Head of caudate nucleus (tissue), 42 donors: ENCODE data around the gene ATRNL1.
"Not testable (repeated sequence)": the region's sequence is repeated elsewhere in the genome, so short reads cannot be mapped to it uniquely, and the experiment has no call there.

Experiments used
- DNase-seq, 42 donors: peaks; one replicate each; pipeline versions ENCODE4 v3.0.0 to v3.0.0-alpha.2; 2020 to 2021; ENCODE audit warnings: mixed read lengths in 7 of 42
- intact Hi-C: fragments of 100-400 bp; cut with DNase I; formaldehyde crosslinking; loops from one replicate; pipeline ENCODE4 v1.15.0; 2022

Gene ATRNL1

DNA sequence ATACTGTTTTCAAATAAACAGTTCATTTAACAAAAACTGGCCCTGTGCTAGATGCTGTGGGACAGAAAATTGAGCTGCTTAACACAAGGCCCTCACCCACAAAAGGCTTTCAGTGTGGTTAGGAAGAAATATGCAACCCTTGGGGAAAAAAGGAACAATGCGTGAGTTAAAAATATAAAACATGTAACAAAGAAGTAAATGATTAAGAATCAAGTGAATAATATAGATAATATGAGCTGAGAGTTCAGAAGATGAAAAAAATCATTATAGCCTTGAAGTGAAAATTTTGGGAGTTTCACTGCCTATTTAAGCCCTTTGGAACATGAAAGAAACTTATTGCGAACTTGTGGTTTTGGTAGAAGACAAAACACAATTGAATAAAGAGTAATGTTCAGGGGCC lies 684.5 kb downstream of the ATRNL1 start:
- no peak for DNase-seq
- intact Hi-C loops = no loop called here

DNA sequence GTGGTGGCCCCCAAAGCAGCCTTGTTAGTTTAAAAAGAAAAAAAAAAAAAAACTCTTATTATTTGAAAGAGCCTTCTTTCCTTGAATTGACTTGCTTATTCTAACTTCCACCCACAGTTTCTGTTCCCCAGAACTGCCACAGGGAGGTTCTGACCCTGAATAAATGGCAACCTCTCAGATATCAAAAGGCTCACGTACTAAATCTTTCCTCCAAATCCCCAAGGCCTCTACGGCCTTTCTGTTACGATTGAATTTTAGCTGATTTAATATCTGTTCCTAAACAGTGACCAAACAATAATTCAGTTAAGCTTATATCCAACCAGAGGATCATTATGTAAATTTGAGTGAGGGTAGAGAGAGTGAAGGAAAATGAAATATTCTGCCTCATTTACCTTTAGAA lies 697.1 kb downstream of the ATRNL1 start:
- intact Hi-C loops = loop anchor here (10.0 kb wide), 1 partner anchor 505 kb away; no protein-coding TSS in a partner anchor
- DNase-seq = no peak

GRCh38 chr10:115795964-115796363 lies 702.8 kb downstream of the ATRNL1 start:
- intact Hi-C loops = loop anchor here (10.0 kb wide), 1 partner anchor 499 kb away; no protein-coding TSS in a partner anchor
- DNase-seq = no peak

DNA sequence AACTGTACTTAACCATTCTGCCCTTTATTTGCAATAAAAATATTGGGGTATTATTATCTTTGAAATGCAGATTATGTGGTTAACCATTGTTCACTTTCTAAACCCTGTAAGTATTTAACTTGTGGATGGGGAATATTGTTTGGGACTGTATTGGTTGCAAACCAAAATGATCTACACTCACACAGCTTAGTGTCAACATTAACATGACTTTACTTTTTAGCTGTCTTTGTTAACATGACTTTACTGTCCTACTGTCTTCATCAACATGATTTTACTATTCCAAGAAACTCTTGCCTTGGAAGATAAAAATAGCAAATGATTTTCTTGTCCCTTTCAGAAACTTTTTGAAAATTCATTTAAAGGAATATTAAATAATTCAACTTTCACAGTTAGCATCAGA lies 708.3 kb downstream of the ATRNL1 start:
- no peak for DNase-seq

DNA sequence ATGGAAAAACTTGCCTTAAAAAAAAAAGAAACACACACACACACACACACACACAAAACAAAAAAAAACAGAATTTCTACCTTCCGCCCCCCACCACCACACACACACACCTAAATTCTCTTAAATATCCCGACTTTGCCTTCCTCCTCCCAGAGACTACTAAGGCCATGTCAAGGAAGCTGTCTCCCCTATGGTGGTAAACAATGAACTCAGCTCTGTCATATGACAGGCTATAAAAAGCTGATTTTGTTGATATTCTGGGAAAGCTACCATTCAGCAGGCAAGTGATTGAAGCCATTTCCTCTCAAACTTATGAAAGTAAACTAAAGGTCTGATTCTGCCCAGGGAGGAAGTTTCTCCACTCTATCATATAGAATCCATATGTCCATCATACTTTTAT lies 708.8 kb downstream of the ATRNL1 start:
- intact Hi-C loops = no loop called here
- no peak for DNase-seq

More for the DNA sequence above, 708.3 kb downstream of the ATRNL1 start:
- intact Hi-C loops = no loop called here

GRCh38 chr10:115802911-115803310 lies 709.7 kb downstream of the ATRNL1 start:
- no peak for DNase-seq
- intact Hi-C loops = no loop called here

DNA sequence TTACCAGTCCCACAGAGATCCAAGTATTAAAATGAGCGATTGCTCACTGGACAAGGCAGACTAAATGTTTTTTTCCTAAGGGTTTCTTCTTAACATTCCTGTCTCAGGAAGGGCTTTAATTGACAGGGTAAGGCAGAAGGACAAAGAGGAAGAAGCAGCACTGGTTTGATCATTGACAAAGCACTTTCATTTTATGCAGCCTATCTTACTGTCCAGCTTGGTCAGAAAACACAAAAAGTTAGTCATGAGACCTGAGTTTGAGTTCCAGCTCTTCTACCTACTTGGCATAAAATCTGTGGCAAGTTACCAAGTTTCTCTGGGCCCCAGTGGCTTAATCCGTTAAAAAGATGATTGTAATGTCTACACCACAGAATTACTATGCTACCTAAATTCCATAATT lies 721.4 kb downstream of the ATRNL1 start:
- no peak for DNase-seq
- intact Hi-C loops = no loop called here

DNA sequence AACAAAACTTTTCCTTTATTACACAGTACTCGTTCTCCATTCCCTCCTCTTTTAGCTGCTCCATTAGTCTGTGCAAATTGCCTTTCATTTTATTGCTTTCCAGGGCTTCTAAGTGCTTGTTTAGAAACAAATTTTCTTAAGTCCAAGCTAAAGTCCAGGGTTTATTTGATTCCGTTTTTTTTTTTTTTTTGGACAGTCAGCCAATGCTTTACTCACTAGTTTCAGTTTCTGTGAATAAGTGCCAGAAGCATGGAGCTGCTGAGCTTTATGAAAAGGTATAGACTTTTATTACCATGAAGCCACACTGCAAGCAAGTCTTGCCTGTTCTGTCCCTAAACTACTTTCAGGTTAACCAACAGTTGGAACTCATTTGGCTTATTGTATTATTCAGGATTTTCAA lies 724.8 kb downstream of the ATRNL1 start:
- intact Hi-C loops = no loop called here
- DNase-seq = no peak

- intact Hi-C loops = no loop called here
- no peak for DNase-seq
These were observed 733.2 kb downstream of the ATRNL1 start for GRCh38 chr10:115826396-115826795.

- no peak for DNase-seq
- intact Hi-C loops = no loop called here
These were observed 734.3 kb downstream of the ATRNL1 start for GRCh38 chr10:115827231-115828009.

DNA sequence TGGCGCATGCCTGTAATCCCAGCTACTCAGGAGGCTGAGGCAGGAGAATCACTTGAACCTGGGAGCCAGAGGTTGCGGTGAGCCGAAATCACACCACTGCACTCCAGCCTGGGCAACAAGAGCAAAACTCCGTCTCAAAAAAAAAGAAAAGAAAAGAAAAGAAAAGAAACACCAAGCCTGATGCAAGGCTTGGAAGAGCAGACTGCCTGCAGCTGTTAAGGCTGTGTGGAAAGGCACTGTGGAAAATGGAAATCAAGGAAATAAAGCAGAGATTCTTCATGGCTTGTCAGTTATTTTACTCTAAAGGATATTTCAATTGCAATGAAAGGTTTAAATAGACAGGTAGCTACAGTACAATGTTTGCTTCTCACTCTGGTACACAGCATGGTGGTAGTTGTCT lies 735.0 kb downstream of the ATRNL1 start:
- intact Hi-C loops, DNase-seq: not testable (repeated sequence)

- DNase-seq = no peak
- intact Hi-C loops = no loop called here
These were observed 736.5 kb downstream of the ATRNL1 start for GRCh38 chr10:115829521-115830205.

DNA sequence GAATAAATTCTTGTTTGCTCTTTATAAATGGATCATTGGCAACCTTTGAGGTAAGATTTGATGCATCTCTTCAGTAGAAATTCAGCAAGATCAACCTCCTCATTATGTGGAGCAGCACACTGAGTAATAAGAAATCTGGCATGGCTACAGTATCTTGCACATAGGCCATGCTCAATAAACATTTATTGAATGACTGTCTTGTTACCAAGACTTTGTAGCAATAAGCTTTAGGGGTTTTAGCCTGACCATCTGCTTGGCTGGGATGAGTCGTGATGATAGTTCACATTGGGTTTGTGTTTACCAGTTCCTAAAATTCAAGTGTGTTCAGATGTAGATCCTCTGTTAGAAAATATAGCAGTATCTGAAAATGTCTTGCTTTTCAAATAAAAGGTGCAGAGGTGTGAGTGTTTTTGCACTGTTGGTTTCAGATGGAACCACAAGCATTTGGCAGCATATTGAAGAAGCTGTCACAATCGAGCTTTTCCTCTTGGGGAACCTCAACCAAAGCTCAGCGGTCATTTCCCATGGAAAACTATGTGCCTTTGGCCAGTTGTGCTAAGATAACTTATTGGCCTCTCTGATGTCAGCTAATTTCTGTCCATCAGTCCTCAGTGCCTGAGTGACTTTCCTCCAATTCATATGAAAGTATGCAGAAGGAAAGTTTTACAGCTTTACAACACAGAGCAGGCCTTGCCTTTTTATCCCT lies 737.3 kb downstream of the ATRNL1 start:
- intact Hi-C loops = no loop called here
- no peak for DNase-seq

DNA sequence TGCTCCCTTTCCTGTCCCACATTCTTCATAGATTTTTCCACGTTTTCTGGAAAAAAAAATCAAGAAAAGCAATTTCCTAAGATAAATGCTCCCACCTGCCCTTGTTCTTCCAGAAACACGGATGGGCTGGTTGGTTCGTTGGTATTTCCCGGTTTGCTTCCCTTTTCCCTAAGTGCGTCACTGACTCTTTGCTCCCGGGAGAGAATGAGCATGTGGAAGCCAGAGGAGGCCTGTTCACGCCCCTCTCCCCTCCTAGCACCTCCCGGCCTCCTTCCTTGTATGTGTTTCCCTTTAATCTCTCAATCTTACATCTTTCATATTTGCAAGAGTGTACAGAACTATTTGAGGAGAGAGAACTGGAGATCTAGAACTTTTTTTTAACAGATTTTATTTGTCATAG lies 737.9 kb downstream of the ATRNL1 start:
- DNase-seq = no peak
- intact Hi-C loops = no loop called here

DNA sequence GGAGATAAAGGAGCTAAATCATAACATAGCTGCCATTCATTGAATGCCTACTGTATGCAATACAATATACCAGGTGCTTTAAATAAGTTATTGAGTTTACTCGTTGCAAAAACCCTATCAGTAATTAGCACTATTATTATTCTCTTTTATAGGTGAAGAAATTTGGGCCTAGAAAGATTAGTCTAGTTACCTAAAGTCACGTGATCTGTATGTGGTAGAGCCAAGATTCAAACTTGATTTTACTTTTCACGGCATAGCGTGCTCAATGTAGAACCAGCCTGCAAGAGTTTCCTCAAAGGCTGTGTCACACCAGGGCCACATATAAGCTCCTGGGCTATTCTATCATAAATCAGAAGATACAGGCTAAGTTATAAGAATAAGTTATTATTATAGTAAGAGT lies 740.0 kb downstream of the ATRNL1 start:
- intact Hi-C loops = no loop called here
- DNase-seq = no peak

DNA sequence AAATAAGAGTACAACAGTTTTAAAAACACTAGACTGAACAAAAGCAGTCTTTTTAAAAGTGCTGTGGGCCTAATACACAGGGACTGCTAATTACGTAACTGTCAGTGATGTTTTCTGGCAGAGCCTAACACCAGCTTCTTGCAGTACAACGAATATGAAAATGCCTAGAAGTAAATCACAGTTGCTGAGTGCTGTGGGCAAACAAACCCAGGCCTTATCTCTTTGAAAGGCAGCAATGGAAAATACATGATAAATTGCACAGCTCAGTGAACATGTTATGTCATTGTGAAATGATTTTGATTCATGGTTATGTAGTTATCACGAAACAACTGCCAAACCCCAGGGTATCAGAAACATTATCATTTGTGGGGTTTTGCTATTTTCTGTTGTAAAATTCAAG lies 751.4 kb downstream of the ATRNL1 start:
- DNase-seq = peak in 1 of 42 donors; percentile 13
- intact Hi-C loops = no loop called here

DNA sequence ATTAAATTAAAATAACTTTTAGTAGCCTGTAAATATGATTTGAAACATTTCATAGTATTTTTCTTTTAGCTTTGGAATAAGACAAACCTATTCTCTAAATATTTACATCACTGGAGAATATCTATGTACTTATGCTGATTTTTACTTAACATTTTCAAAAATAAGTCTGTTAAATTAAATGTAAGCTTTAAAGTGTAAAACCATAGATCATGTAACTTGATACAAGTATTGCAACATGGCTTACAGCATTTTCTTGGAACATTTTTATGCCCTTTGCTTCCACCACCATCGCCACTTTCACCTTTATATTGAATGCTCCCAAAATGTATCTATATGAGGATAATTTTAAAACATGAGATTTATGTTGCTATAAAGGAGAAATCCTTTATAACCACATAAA lies 752.8 kb downstream of the ATRNL1 start:
- intact Hi-C loops = no loop called here
- DNase-seq = no peak

DNA sequence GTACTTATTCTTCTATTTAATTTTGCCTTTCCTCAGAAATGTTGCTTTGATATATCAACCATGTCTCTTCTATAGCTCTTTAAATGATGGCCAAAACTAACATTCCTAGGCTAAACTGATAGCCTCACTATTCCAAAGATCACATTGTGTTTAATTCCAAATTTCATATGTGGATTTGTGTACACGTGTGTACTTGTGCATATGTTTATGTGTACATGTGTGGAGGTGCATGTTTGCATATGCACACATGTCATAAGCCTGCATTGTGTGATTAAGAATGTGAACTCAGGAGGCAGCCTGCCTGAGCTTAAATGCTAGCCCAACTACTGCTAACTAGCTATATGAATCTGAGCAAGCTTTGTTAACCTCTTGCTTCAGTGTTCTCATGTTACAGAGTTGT lies 753.4 kb downstream of the ATRNL1 start:
- no peak for DNase-seq
- intact Hi-C loops = no loop called here

GRCh38 chr10:115849197-115849596 lies 756.0 kb downstream of the ATRNL1 start:
- DNase-seq = no peak
- intact Hi-C loops = no loop called here

GRCh38 chr10:115850666-115851065 lies 757.5 kb downstream of the ATRNL1 start:
- peak in 33 of 42 donors; percentile 3 to 77 (median 35) for DNase-seq
- intact Hi-C loops = no loop called here
